PC-3 (cell line): ENCODE data around the gene ORM2.

Experiments
- EZH2 ChIP-seq: fragments of 300-600 bp; sonication (generic); IDR thresholded peaks from one replicate; pipeline ENCODE4 v1.6.1; 2017; ENCODE audit warnings: antibody characterized with exemption, mild to moderate bottlenecking, low read length; ENCODE audit not compliant: unreplicated experiment
- EZH2phosphoT487 ChIP-seq: fragments of 300-600 bp; sonication (generic); IDR thresholded peaks from 2 replicates; pipeline ENCODE4 v1.6.1; 2018; ENCODE audit warnings: mild to moderate bottlenecking, antibody characterized with exemption, low read length, borderline replicate concordance
- TF ChIP-seq, protein P1 (sequence below): fragments of 300-600 bp; sonication (generic); conservative IDR thresholded peaks from 2 replicates; pipeline ENCODE4 v1.5.1; 2017; ENCODE audit warnings: antibody characterized with exemption, low read depth, mild to moderate bottlenecking, low read length

GRCh38 chr9:114302727-114303126 lies 26.9 kb upstream of the ORM2 start:
- TF ChIP-seq, protein P1, sequence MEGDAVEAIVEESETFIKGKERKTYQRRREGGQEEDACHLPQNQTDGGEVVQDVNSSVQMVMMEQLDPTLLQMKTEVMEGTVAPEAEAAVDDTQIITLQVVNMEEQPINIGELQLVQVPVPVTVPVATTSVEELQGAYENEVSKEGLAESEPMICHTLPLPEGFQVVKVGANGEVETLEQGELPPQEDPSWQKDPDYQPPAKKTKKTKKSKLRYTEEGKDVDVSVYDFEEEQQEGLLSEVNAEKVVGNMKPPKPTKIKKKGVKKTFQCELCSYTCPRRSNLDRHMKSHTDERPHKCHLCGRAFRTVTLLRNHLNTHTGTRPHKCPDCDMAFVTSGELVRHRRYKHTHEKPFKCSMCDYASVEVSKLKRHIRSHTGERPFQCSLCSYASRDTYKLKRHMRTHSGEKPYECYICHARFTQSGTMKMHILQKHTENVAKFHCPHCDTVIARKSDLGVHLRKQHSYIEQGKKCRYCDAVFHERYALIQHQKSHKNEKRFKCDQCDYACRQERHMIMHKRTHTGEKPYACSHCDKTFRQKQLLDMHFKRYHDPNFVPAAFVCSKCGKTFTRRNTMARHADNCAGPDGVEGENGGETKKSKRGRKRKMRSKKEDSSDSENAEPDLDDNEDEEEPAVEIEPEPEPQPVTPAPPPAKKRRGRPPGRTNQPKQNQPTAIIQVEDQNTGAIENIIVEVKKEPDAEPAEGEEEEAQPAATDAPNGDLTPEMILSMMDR = no peak
- no peak for TF ChIP-seq EZH2
- TF ChIP-seq EZH2phosphoT487 = no peak
